Body of pancreas (tissue), 4 donors: ENCODE measurements around the gene CASP7.

Experiments used
- POLR2A ChIP-seq, 3 donors: fragments of 450-650 bp; IDR thresholded peaks; one replicate each; pipeline ENCODE4 v1.6.1; 2016; ENCODE audit warnings: antibody characterized with exemption in 3 of 3, mild to moderate bottlenecking in 2 of 3
- TF ChIP-seq, protein P1 (sequence below), 7 experiments: fragments of 450-650 bp in 4 of 7; fragments of 200-600 bp in 3 of 7; sonication (generic) in 3 of 7; IDR thresholded peaks; one replicate each; pipeline ENCODE4 v1.5.1; 2016 to 2019; ENCODE audit warnings: antibody characterized with exemption in 7 of 7

DNA sequence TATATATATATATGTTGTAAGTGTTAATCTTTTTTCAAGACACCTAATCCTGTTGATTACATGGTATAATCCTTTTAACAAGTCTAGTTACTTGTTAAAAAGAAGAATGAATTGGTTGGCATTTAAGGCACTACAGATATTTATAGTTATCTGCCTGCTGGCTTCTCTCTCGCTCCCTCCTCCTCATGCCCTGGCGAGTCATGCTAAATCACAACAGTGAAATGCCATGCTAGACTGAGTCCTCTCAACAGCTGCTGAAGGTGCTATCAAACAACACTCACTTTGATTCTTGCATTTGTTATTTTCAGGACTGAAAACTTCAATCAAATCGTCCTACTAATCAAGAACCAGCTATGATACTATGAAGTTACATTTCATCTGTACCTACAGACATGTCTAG lies 31.2 kb upstream of the CASP7 start:
- TF ChIP-seq, protein P1, sequence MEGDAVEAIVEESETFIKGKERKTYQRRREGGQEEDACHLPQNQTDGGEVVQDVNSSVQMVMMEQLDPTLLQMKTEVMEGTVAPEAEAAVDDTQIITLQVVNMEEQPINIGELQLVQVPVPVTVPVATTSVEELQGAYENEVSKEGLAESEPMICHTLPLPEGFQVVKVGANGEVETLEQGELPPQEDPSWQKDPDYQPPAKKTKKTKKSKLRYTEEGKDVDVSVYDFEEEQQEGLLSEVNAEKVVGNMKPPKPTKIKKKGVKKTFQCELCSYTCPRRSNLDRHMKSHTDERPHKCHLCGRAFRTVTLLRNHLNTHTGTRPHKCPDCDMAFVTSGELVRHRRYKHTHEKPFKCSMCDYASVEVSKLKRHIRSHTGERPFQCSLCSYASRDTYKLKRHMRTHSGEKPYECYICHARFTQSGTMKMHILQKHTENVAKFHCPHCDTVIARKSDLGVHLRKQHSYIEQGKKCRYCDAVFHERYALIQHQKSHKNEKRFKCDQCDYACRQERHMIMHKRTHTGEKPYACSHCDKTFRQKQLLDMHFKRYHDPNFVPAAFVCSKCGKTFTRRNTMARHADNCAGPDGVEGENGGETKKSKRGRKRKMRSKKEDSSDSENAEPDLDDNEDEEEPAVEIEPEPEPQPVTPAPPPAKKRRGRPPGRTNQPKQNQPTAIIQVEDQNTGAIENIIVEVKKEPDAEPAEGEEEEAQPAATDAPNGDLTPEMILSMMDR (IDR thresholded peaks at IDR 0.05), result no peak
- TF ChIP-seq POLR2A (IDR thresholded peaks at IDR 0.05), result no peak
